GM19438 (cell line): Measurements from ENCODE around the gene SPIC.
"Not testable (repeated sequence)": the region's sequence is repeated elsewhere in the genome, so short reads cannot be mapped to it uniquely, and the experiment has no call there.

Source experiments
- ATAC-seq: cut with Tn5 transposase; IDR thresholded peaks from one replicate; pipeline ENCODE4 v1.9.1; 2021; ENCODE audit warnings: low read depth; ENCODE audit not compliant: unreplicated experiment

Gene SPIC

DNA sequence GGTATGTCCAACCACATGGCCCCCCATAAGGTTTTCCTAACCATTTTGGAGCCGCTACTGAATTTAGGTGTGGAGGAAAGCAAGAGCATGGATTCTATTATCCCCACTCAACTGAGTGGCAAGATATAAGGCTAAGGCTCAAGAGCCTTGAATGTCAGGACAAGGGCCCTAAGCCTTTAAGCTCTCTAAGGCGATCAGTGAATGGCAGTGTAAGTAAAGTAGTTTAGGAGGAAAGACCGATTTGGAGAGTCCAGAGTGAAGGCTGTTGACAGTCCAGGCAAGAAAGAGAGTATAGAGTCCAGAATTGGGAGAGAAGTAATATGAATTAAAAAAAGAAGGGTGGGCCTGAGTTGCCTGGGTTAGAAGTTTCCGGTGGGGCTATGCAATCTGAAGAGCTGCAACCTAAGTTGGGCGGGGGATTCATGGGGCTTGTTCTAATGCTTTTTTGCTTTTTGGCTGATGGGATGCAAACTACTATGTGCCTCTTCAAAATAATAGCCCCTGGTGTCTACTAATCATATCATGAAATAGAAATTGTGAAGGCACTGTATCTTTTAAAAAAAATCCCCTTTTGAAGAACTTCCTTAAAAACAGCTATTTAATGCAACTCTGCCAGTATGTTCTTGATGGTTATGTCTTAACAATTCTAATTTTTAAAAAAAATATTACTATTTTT lies at the start of gene SPIC:
TSS of gene SPIC (plus strand) at position 626 of the 676 bp plus-strand sequence. CDS start 1,569 bp downstream, outside the sequence.
- no peak for ATAC-seq

DNA sequence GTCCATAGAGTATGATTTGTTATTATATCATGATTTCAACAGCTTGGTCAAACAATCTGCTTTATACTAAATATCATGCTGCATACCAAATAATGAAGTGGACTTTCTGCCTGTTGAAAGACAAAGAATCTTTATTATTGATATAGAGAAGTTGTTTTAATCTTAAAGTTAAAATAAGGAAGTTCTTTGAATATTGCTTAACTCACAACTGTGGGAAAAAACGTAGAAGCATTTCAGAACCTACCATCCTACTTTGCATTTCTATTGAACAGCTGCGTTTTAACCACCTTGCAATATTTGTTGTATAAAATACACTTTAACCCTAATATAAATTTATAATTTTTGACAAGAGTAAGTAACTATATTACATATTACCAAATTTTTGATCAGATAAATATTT lies 44.7 kb upstream of the SPIC start:
- no peak for ATAC-seq

DNA sequence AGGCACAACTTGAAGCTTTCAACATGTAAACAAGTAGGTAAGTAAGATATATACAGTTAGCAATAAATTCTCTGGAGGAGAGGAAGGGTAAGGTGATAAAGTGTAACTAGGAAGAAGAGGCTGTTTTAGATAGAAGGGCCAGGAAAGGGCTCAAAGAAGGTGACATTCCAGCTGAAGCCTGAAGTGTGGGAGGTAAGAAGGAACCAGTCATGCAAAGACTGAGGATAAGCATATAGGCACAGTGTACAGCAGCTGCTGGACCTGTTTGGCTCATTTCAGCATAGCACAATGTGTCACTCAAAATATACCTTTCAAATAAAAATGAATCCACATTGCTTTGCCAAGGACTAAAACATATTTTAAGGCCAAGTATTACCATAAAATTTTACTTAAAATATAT lies 39.0 kb upstream of the SPIC start:
- ATAC-seq, result no peak

DNA sequence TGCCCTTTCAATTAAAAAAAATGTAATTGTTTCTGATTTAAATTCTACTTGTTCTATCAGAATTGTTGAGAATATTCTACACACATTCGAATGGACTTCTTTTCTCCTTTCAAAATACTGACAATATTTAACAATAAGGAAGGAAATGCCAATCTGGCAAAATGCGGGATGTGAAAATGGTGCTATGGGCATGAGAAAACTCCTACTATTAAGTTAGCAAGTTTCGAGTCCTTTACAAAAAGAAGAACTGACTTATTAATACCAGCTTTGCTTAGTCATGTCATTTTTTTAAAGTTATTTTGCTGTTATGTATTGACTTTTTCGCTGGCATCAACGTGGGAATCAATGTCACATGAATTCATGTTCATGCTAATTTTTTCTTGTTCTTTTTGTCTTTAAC lies 35.9 kb upstream of the SPIC start:
- no peak for ATAC-seq

DNA sequence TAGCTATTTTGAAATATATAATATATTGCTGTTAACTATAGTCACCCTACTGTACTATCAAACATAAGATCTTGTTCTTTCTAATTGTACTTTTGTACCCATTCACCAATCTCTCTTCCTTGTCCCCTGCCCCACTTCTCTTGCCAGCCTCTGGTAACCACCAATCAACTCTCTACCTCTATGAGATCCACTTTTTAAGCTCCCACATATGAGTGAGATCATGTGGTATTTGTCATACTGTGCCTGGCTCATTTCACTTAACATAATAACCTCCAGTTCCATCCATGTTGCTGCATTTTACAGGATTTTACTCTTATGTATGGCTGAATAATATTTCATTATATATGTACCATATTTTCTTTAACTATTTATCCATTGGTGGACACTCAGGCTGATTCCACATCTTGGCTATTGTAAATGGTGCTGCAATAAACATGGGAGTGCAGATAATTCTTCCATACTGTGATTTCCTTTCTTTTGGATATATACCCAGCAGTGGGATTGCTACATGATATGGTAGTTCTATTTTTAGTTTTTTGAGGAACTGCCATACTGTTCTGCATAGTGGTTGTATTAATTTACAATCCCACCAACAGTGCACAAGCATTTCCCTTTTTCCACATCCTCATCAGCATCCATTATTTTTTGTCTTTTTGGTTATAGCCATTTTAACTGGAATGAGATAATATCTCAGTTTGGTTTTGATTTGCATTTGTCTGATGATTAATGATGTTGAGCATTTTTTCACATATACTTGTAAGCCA lies 33.5 kb upstream of the SPIC start:
- no peak for ATAC-seq

DNA sequence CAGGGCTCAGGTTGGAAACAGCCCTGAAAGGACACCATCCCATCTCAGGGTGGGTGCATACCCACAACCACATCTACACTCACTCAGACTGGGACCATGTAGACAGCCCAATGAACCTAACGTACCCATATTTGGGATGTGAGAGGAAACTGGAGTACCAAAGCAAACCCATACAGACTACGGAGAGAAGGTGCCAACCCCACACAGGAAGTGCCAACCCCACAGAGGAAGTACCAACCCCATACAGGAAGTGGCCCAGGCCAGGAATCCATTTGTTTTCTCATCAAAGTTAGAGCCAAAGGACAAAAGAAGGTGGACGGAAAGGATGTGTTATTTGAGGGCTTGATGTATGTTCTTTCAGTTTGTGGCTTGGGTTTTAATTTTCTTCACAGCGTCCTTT lies 19.5 kb upstream of the SPIC start:
- no peak for ATAC-seq

DNA sequence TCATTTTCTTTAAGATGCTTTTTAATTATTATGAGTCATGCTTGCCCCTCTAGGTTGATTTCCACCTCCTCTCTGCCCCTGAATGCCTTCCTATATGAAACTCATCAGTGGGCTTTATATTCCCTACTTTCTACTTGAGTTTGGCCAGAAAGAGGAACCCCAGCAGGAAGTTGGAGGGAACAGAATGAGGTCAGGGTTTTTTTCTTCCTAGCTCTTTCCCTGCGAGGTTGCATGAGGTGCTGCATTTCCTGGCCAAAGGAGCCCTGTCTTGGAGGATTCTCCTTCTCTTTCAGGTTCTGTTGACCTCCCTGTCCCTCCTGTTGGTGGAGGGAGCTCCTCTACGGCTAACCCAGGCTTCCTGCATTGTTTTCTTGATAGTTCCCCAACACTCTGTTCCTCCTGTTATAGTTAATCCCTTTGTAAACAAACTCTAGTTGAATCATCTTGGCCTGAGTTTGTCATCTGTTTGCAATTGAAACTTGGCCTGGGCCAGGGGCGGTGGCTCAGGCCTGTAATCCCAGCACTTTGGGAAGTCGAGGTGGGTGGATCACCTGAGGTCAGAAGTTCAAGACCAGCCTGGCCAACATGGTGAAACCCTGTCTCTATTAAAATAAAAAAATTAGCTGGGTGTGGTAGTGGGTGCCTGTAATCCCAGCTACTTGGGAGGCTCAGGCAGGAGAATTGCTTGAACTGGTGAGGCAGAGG lies 15.3 kb upstream of the SPIC start:
- no peak for ATAC-seq

DNA sequence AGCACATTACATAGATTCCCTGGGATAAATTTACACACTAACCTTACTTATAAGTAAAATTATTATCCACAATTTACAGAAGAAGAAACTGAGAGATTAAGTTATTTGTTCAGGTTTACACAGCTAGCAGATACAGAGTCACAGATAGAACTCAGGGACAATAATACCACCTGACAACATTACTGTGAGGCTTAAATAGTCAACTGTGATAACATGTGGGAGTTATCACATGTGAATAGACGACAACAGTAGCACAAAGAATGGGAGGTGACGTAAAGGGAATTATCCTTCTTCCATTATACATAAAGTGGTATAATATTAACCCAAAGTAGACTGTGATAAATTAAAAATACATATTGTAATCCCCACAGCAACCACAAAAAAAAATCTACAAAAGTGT lies 6.2 kb upstream of the SPIC start:
- ATAC-seq, result no peak

DNA sequence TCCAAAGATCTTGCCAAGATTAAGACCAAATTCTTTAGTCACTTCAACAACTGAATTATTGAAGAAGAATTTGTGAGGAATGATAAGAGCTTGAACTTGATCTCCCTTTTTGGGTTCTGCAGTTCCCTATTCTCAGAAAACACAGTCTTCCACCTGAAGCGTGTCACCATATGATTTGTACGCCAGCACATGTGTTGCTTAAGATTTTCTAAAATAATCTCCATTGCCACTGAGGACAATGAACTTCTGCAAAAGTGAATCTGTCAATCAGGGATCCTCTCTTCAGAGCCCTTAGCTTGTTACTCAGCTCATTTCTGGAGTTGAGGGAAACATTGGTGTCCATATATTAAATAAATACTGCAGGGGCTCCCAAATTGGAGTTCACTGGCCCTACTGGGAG lies 4.2 kb upstream of the SPIC start:
- no peak for ATAC-seq

DNA sequence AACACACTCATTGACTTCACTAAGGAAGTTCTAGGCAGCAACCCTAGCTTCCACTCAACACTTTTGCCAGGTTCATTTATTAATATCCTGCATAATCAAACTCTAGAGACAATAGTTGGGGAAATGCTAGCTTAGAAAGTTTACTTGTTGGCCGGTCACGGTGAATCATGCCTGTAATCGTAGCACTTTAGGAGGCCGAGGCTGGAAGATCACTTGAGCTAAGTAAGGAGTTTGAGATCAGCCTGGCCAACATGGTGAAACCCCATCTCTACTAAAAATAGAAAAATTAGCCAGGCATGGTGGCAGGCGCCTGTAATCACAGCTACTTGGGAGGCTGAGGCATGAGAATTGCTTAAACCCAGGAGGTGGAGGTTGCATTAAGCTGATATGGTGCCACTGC lies 3.3 kb upstream of the SPIC start:
- ATAC-seq, result not testable (repeated sequence)

DNA sequence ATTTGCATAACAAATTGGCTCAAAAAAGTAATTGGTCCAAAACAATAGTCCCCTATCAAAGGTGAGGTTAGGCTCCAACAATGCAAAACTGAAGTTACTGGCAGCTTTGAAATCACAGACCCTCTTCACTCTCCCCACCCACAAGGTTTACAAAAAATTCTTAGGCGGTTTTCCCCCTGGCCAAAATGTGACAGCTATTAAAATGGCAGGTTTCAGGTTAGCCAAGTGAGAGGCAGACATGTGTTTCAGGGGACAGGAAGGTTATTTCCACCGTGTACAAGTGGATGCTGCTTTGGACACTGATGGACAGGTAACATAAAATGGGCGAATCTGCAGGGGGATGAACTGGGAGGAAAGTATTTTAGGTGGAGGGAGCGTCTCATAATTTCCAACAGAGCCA lies 888 bp upstream of the SPIC start:
- no peak for ATAC-seq

DNA sequence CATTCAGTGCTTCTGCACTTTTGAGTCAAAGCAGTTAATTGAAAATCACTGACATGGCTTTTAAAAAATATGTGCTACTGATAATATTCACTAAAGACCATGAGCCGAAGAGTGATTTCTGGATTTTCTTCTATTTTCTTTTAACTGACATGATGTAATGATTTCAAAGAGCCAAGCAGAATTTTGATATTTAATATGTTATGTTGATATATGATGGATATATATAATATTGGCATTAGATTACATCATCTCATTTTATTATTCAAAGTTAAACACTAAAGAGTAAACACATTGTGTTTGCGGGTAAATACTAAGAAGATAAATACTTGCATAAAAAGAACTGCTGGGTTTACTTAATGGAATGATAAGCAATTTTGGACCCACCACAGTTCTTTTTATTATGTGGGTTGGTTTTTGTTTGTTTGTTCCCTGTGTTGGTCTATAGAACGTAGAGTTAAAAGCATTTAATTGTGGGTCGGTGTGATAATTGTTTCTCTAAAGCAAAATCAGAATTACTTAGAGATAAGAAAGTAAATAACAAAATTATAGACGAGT lies 692 bp downstream of the SPIC start:
- no peak for ATAC-seq

DNA sequence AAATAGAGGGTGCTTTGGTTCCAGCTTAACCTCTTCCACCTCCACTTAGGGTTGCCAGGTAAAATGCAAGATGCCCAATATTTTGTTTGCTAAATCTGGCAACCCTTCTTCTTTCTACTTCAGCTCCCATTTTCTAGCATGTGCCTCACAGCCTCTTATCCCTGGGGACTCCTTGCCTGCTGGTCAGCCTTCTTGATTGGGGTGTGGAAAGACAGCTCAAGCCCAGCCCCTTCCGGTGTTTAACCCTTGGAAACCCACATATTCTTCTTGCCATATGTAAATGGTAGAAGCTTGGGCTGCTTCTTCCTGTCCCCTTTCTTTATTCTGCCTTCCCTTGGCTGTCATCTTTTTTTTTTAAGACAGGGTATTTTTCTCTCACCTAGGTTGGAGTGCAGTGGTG lies 5.7 kb downstream of the SPIC start:
- no peak for ATAC-seq

DNA sequence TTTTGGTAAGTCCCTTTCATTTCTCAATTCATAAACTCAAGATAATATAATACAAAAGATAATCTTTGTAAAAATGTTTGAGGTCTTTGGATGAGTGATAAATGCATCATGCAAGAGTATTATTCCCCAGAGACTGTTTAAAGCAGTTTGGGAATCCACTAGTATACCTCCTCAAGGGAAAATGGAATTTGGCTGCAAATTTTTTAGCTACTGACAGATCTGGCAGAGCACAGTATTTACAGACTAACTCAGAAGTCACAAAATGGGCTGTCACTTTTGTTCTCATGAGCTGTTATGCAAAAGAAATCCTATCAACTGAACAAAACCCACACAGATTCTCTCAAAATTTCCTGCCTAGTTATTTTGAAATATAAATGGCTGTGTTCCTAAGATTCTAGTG lies 9.9 kb downstream of the SPIC start:
- ATAC-seq, result no peak

DNA sequence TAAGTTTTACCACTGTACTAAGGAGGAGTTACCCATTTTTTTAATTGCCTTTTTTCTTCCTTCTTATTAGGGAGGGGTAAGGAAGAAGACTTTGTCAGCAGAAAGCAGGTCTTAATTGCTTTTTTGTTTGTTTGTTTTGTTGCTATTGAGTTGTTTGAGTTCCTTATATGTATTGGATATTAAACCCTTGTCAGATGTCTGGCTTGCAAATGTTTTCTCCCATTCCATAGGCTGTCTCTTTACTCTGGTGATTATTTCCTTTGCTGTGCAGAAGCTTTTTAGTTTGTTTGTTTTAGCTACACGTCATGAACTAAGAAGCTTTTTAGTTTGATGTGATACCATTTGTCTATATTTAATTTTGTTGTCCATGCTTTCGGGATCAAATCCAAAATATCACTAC lies 13.3 kb downstream of the SPIC start:
- no peak for ATAC-seq

DNA sequence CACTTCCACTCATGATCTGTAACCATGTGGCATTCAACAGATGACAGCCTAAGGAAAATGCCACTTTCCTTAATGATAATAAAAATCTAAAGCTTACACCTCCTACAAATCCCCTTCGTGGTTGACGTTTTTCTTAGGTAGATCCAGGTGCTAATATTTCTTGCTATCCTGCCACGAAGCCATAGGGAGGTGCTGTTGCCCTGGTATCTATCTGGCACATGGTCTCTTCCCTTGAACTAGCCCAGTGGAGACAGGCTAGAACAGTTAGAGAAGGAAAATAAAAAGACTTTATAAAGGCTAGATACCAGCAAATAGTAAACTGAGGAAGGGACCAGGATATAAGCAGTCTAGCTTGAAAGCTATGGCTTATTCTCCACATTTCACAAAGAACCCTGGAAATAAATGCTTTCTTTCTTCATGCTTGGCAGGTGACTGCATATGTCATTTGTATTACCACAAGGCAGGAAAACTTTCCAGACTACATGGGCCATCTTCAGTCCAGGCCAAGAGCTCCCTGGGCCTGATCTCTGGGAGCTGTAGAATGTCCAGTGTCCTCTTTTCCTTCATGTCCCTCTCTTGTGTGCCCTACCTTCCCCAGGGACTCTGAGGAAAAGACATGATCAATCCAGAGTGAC lies 15.3 kb downstream of the SPIC start:
- no peak for ATAC-seq

DNA sequence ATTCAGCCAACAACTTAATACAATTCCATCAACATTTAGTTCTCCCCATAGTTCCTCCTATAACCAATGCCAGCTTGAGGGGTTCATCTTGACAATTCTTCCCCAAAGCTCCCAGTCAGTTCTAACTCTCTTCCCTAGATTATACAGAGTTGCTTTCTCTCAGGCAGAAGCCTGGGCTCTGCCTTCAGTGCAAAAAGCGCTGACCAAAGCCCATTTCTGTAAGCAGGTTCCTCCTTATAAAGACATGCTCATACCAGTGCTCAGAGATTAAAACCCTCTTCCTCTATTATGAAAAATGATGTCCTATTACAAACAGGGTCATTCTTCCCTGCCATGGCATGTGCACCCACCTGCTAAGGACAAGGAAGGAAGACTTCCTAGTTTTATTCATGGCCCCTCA lies 16.2 kb downstream of the SPIC start:
- no peak for ATAC-seq

DNA sequence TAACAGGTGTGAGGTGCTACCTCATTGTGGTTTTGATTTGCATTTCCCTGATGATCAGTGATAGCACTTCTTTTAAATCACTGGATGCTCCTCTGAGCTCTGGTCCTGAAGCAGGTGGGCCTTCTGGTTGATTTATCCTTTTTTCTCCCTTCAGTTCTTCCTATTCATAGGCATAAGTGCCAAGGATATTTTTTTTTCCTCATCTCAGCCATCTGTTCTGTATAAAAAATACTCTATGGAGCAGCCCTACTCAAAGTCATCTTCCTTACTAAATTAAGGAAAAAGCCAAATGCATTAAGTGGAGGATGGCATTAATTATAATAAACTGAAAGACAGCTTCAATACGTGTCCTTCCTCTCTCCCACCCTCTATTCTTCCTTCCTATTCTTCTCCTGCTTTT lies 18.4 kb downstream of the SPIC start:
- ATAC-seq, result no peak

DNA sequence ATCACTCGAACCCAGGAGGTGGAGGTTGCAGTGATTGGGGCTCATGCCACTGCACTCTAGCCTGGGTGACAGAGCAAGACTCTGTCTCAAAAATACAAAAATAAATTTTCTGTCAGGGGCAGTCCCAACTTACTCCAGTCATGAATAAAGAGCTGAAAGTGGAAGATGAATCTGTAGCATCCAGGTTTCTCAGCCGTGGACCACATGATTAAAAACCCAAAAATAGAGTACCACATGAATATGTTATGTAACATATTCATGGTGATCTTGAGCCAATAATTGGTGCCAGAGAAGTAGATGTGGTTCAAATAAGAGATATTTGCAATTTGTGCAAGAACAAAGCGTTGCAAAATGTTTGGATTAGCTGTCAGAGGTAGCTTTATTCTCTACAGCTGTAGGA lies 23.1 kb downstream of the SPIC start:
- no peak for ATAC-seq

DNA sequence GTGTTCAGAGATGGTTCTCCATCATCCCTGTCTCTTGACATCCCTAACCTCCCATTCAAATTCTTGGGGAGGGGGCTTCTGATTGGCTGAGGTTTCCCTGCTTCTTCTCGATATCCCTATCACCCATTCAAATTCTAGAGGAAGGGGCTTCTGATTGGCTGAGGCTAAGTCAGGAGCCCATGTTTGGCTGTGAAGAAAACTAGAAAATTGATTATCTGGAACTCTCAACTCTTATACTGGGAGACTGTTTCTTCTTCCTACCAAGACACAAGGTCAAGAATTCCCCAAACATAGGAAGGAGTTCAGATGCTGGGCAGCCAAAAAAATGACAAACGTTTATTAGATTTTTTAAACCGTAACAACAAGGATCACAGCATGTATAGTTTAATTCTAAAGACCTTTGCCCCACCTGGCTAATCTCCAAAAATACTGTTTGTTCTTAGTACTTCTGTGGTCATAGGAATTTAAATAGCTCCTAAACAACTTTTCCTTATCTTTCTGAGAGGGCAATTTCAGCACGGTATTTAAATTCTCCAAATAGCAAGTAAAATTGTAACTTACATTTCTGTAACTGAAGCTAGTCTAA lies 26.4 kb downstream of the SPIC start:
- ATAC-seq, result no peak

DNA sequence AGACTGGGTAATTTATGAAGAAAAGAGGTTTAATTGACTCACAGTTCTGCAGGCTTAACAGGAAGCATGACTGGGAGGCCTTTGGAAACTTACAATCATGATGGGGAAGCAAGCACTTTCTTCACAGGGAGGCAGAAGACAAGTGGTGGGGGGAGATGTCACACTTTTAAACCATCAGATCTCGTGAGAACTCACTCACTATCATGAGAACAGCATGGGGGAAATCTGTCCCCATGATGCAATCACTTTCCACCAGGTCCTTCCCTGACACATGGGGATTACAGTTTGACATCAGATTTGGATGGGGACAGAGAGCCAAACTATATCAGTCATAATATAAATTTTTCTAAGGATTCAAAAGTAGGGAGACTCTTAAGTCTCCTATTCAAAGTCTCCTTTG lies 46.0 kb downstream of the SPIC start:
- no peak for ATAC-seq
